ENCODE data around the gene CDH11. TPM values are rescaled to one million over a fixed set of nuclear protein-coding genes. Genes with fewer than 3 reads are reported as not detected.

The CDH11 gene
- total RNA-seq, 3 donors from 2014 or later: 6.4 to 24.7 (median 12.6) TPM

GRCh38 chr16:65042438-65043365 is 79.2 kb downstream of the CDH11 start:
- intact Hi-C loops (cut with DNase I, micrococcal nuclease): no loop called here
- Histone ChIP-seq H3K36me3 (ENCODE audit: low read depth) (no peaks in the 10 kb centered on the region), H3K9me3 (no peaks in the 10 kb centered on the region), H3K4me3 (no peak overlapping the region), H3K4me1 (ENCODE audit: low read depth) (no peaks in the 10 kb centered on the region)
- no peak for ATAC-seq
- no peak for DNase-seq
- TF ChIP-seq, protein P1, sequence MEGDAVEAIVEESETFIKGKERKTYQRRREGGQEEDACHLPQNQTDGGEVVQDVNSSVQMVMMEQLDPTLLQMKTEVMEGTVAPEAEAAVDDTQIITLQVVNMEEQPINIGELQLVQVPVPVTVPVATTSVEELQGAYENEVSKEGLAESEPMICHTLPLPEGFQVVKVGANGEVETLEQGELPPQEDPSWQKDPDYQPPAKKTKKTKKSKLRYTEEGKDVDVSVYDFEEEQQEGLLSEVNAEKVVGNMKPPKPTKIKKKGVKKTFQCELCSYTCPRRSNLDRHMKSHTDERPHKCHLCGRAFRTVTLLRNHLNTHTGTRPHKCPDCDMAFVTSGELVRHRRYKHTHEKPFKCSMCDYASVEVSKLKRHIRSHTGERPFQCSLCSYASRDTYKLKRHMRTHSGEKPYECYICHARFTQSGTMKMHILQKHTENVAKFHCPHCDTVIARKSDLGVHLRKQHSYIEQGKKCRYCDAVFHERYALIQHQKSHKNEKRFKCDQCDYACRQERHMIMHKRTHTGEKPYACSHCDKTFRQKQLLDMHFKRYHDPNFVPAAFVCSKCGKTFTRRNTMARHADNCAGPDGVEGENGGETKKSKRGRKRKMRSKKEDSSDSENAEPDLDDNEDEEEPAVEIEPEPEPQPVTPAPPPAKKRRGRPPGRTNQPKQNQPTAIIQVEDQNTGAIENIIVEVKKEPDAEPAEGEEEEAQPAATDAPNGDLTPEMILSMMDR (IDR thresholded peaks at IDR 0.05): no peak

- DNase-seq (no peak), ATAC-seq (no peak)
- no peak overlapping the region for H3K4me3 ChIP-seq
- H3K4me1 ChIP-seq (ENCODE audit: low read depth): no peaks in the 10 kb centered on the region
- intact Hi-C loops (cut with DNase I, micrococcal nuclease): no loop called here
- TF ChIP-seq, protein P1 (IDR thresholded peaks at IDR 0.05): no peak
- H3K36me3 ChIP-seq (ENCODE audit: low read depth): no peaks in the 10 kb centered on the region
- H3K9me3 ChIP-seq: no peaks in the 10 kb centered on the region
Measured at GRCh38 chr16:65041667-65042066, 80.2 kb downstream of the CDH11 start.

DNA sequence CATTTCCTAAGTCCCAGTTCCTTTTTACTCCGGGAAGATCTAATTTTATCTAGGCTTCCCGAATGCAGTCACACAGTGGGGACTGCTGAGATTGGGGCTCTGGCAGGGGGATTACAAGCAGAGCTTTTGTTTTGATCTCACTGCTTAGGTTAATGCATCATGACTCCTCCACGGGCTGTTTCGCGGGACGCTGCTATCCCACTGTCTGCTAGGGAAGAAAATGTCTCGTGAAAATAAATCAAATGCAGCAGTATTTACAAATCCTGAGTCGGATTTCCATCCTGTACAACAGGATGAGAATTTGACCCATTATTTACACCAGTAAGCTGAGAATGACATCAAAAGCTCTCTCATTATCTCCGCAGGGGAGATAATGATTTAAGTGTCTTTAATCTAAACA is 83.8 kb downstream of the CDH11 start:
- H3K36me3 ChIP-seq (ENCODE audit: low read depth): no peaks in the 10 kb centered on the region
- no peak for DNase-seq

GRCh38 chr16:65037556-65037955 is 84.3 kb downstream of the CDH11 start:
- Histone ChIP-seq H3K4me1 (ENCODE audit: low read depth) (no peaks in the 10 kb centered on the region), H3K4me3 (no peak overlapping the region), H3K9me3 (no peaks in the 10 kb centered on the region), H3K36me3 (ENCODE audit: low read depth) (no peaks in the 10 kb centered on the region)
- TF ChIP-seq, protein P1 (IDR thresholded peaks at IDR 0.05): no peak
- ATAC-seq: no peak
- no peak for DNase-seq
- intact Hi-C loops (cut with DNase I, micrococcal nuclease): no loop called here

More for the DNA sequence above, 83.8 kb downstream of the CDH11 start:
- TF ChIP-seq, protein P1 (IDR thresholded peaks at IDR 0.05): no peak
- intact Hi-C loops (cut with DNase I, micrococcal nuclease): no loop called here
- no peak for ATAC-seq
- H3K4me1 ChIP-seq (ENCODE audit: low read depth): no peaks in the 10 kb centered on the region
- H3K4me3 ChIP-seq: no peak overlapping the region
- no peaks in the 10 kb centered on the region for H3K9me3 ChIP-seq

GRCh38 chr16:65034915-65035314 is 86.9 kb downstream of the CDH11 start:
- TF ChIP-seq, protein P1 (IDR thresholded peaks at IDR 0.05): no peak
- H3K36me3 ChIP-seq (ENCODE audit: low read depth): no peaks in the 10 kb centered on the region
- no peak for ATAC-seq
- DNase-seq: no peak
- H3K9me3 ChIP-seq: no peaks in the 10 kb centered on the region
- H3K4me3 ChIP-seq: no peak overlapping the region
- intact Hi-C loops (cut with DNase I, micrococcal nuclease): no loop called here
- H3K4me1 ChIP-seq (ENCODE audit: low read depth): no peaks in the 10 kb centered on the region

Data from mucosa of descending colon (tissue), 3 donors.